Prostate gland (tissue), 2 donors: ENCODE data around the gene WSB2. TPM values are rescaled to one million over a fixed set of nuclear protein-coding genes. Genes with fewer than 3 reads are reported as not detected.
"Not testable (repeated sequence)": the region's sequence is repeated elsewhere in the genome, so short reads cannot be mapped to it uniquely, and the experiment has no call there.

Experiments used
- DNase-seq: peaks from one replicate; pipeline ENCODE4 v3.0.0-alpha.2; 2019; ENCODE audit warnings: low spot score
- H3K27ac ChIP-seq, 2 donors: fragments of 200-600 bp; sonication (generic); 2 replicates each; pipeline ENCODE4 v1.5.1; 2017 to 2019
- H3K27me3 ChIP-seq: fragments of 200-600 bp; sonication (generic); replicated peaks from 2 replicates; pipeline ENCODE4 v1.5.1; 2019; ENCODE audit not compliant: insufficient read depth
- H3K36me3 ChIP-seq, 2 donors: fragments of 200-600 bp; sonication (generic); 1 replicate in 1 of 2; 2 replicates in 1 of 2; pipeline versions ENCODE4 v1.5.1 to v1.8.1; 2017 to 2019
- H3K4me1 ChIP-seq: fragments of 200-600 bp; sonication (generic); replicated peaks from 2 replicates; pipeline ENCODE4 v1.5.1; 2019
- H3K4me3 ChIP-seq, 2 donors: fragments of 200-600 bp; sonication (generic); 2 replicates each; pipeline ENCODE4 v1.5.1; 2017 to 2019
- H3K9me3 ChIP-seq: fragments of 200-600 bp; sonication (generic); 2 replicates; pipeline ENCODE4 v1.5.1; 2017
- POLR2A ChIP-seq: fragments of 450-650 bp; IDR thresholded peaks from one replicate; pipeline ENCODE4 v1.6.1; 2016; ENCODE audit warnings: antibody characterized with exemption, mild to moderate bottlenecking
- POLR2AphosphoS5 ChIP-seq: sonication (generic); formaldehyde crosslinking; IDR thresholded peaks from one replicate; pipeline ENCODE4 v1.6.1; 2017; ENCODE audit warnings: antibody characterized with exemption
- WGBS: methylation state at CpG from one replicate; pipeline ENCODE4 v1.1.5; 2018; 5-methylcytosine and 5-hydroxymethylcytosine counted together
- intact Hi-C: fragments of 100-400 bp; cut with DNase I; formaldehyde crosslinking; loops from one replicate; pipeline ENCODE4 v1.14.2; 2022
- total RNA-seq, 2 donors: library from RNA; depleted of rRNA; stranded (reverse); fragments of >200 nt; gene quantifications; one replicate each; pipeline ENCODE4 v1.1.0, GENCODE V29; 2016
- TF ChIP-seq, protein P1 (sequence below), 4 experiments: fragments of 200-600 bp in 2 of 4; fragments of 450-650 bp in 2 of 4; sonication (generic) in 2 of 4; IDR thresholded peaks; 1 replicate in 3 of 4; 2 replicates in 1 of 4; pipeline ENCODE4 v1.5.1; 2016 to 2019; ENCODE audit warnings: antibody characterized with exemption in 4 of 4, mild to moderate bottlenecking in 2 of 4, moderate library complexity in 2 of 4

Gene WSB2
- total RNA-seq, 2 donors from 2014 or later: 41.3 to 99.2 TPM

DNA sequence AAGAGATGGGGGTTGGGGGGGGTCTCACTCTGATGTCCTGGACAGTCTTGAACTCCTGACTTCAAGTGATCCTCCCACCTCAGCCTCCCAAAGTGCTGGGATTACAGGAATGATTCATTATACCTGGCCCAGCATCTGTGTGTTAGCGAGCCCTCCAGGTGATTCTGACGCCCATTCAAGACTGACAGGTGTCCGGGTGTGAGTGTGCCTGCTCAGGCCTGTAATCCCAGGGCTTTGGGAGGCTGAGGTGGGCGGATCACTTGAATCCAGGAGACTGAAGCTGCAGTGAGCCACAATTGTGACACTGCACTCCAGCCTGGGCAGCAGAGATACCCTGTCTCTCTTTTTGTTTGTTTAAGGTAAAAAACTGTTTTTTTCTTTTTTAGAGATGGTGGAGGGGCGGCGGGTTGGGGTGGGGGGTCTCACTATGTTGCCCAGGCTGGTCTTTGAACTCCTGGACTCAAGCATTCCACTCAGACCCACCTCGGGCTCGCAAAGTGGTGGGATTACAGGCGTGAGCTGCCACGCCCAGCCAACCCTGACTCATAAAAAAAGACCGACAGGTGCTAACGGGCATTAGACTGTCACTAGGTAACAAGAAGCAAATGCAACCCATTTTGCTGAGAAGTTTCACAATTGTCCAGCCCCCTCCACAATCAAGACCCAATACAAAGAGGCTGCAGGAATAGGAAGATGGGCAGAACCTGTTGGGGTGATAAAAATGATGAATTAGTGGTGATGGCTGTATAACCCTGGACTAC is 38.1 kb upstream of the WSB2 start:
- intact Hi-C loops: no loop called here
- Histone ChIP-seq H3K9me3 (no peaks in the 10 kb centered on the region), H3K4me3 (no peak overlapping the region), H3K36me3 (no peaks in the 10 kb centered on the region), H3K27ac (no peak overlapping the region), H3K4me1 (no peaks in the 10 kb centered on the region), H3K27me3 (no peaks in the 10 kb centered on the region)
- DNase-seq: no peak
- 74% methylated on average over 12 of the region's 12 CpGs for WGBS
- TF ChIP-seq POLR2AphosphoS5 (no peak), POLR2A (no peak)
- TF ChIP-seq, protein P1, sequence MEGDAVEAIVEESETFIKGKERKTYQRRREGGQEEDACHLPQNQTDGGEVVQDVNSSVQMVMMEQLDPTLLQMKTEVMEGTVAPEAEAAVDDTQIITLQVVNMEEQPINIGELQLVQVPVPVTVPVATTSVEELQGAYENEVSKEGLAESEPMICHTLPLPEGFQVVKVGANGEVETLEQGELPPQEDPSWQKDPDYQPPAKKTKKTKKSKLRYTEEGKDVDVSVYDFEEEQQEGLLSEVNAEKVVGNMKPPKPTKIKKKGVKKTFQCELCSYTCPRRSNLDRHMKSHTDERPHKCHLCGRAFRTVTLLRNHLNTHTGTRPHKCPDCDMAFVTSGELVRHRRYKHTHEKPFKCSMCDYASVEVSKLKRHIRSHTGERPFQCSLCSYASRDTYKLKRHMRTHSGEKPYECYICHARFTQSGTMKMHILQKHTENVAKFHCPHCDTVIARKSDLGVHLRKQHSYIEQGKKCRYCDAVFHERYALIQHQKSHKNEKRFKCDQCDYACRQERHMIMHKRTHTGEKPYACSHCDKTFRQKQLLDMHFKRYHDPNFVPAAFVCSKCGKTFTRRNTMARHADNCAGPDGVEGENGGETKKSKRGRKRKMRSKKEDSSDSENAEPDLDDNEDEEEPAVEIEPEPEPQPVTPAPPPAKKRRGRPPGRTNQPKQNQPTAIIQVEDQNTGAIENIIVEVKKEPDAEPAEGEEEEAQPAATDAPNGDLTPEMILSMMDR (IDR thresholded peaks at IDR 0.05): no peak

GRCh38 chr12:118098401-118098800 is 37.4 kb upstream of the WSB2 start:
- 79% methylated on average over 3 of the region's 3 CpGs for WGBS
- intact Hi-C loops: no loop called here
- no peak for DNase-seq
- H3K4me3 ChIP-seq: no peak overlapping the region
- no peaks in the 10 kb centered on the region for H3K36me3 ChIP-seq
- H3K27me3 ChIP-seq: no peaks in the 10 kb centered on the region
- no peak overlapping the region for H3K27ac ChIP-seq
- no peaks in the 10 kb centered on the region for H3K9me3 ChIP-seq
- no peaks in the 10 kb centered on the region for H3K4me1 ChIP-seq
- TF ChIP-seq POLR2A (no peak), POLR2AphosphoS5 (no peak)
- TF ChIP-seq, protein P1 (IDR thresholded peaks at IDR 0.05): no peak

DNA sequence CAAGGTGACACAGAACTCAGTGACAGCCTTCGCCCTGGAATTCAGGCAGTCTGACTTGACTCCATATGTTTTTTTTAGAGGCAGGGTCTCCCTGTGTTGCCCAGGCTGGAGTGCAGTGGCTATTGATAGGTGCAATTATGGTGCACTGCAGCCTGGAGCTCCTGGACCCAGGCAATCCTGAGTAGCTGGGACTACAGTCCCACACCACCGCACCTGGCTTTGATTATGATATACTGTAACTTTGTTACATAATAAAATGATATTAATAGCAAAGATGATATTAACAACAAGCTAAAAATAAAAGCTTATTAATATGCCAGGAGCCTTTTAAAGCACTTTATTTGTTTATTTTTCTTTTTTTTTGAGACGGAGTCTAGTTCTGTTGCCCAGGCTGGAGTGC is 33.1 kb upstream of the WSB2 start:
- H3K9me3 ChIP-seq: no peaks in the 10 kb centered on the region
- no peak overlapping the region for H3K4me3 ChIP-seq
- H3K27me3 ChIP-seq: no peaks in the 10 kb centered on the region
- intact Hi-C loops: no loop called here
- TF ChIP-seq POLR2A (no peak), POLR2AphosphoS5 (no peak)
- TF ChIP-seq, protein P1 (IDR thresholded peaks at IDR 0.05): no peak
- no peak overlapping the region for H3K27ac ChIP-seq
- WGBS: 69% methylated on average over 3 of the region's 3 CpGs
- no peaks in the 10 kb centered on the region for H3K4me1 ChIP-seq
- no peaks in the 10 kb centered on the region for H3K36me3 ChIP-seq
- no peak for DNase-seq

- Histone ChIP-seq H3K9me3 (no peaks in the 10 kb centered on the region), H3K27me3 (no peaks in the 10 kb centered on the region), H3K4me3 (no peak overlapping the region), H3K27ac (no peak overlapping the region), H3K4me1 (no peaks in the 10 kb centered on the region), H3K36me3 (no peaks in the 10 kb centered on the region)
- DNase-seq: no peak
- 91% methylated on average over 9 of the region's 9 CpGs for WGBS
- intact Hi-C loops: no loop called here
- no peak for TF ChIP-seq POLR2AphosphoS5
- TF ChIP-seq, protein P1 (IDR thresholded peaks at IDR 0.05): no peak
- TF ChIP-seq POLR2A: no peak
These were observed 28.8 kb upstream of the WSB2 start for GRCh38 chr12:118089782-118090181.

DNA sequence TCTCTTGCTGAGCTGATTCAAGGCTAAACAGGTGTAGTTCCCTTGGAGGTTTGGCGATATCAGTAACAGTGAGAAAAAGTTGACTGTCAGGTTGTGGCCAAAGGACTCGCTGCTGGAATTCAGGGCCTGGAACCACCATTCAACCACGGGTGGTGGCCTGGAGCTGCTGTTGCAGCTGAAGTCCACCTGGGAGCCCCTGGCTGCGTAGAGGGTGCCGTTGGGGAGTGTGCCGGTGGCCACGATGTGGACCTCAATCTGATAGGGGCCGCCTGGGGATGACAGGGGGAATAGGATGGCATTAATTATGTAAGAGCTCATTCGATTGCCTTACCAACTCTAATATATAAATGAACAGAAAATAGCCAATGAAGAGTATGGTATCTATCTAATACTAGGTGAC is 21.2 kb upstream of the WSB2 start:
- WGBS: 94% methylated on average over 9 of the region's 9 CpGs
- no peak for DNase-seq
- no peaks in the 10 kb centered on the region for H3K9me3 ChIP-seq

GRCh38 chr12:118081521-118081920 is 20.5 kb upstream of the WSB2 start:
- H3K36me3 ChIP-seq, DNase-seq, H3K4me1 ChIP-seq, H3K4me3 ChIP-seq, H3K9me3 ChIP-seq, H3K27me3 ChIP-seq, intact Hi-C loops, H3K27ac ChIP-seq: not testable (repeated sequence)
- 93% methylated on average over 9 of the region's 9 CpGs for WGBS

More for the DNA sequence above, 21.2 kb upstream of the WSB2 start:
- H3K36me3 ChIP-seq: peaks cover 0 to 2% of the 10 kb centered on the region in 2 donors
- TF ChIP-seq POLR2A (no peak), POLR2AphosphoS5 (no peak)
- TF ChIP-seq, protein P1 (IDR thresholded peaks at IDR 0.05): no peak
- H3K27me3 ChIP-seq: no peaks in the 10 kb centered on the region
- intact Hi-C loops: no loop called here
- H3K4me3 ChIP-seq: no peak overlapping the region
- no peak overlapping the region for H3K27ac ChIP-seq
- H3K4me1 ChIP-seq: no peaks in the 10 kb centered on the region
